NOMO-1 treated with DMSO at 0.1 percent for 48 hours (cell line): Measurements from ENCODE around the gene MAF.

ENCODE experiments used
- DNase-seq: peaks from one replicate; lab custom pipeline; 2025; ENCODE audit not compliant: unreplicated experiment; lab: John Stamatoyannopoulos, UW

The MAF gene

DNA sequence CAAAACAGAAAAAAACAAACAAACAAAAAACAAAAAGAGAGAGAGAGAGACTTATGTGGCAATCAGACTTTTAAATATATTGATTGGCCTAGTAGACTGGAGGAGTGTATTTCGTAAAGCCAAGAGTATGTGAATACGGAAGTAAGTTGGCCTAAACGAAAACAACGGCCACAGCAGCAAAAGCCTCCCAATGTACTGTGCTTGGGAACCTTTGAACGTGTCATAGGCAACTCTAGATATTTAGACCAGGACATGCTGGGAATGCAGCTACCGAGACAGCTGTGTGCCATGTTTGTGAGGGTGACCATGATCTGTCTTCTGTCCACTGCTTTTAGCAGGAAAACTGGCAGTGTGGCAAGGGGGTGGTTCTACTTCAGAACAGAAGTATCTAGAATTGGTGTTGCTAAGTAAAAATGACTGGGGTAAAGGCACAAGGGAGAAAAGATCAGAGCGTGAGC, 7.4 kb downstream of the MAF start:
- DNase-seq = peak; percentile 85

DNA sequence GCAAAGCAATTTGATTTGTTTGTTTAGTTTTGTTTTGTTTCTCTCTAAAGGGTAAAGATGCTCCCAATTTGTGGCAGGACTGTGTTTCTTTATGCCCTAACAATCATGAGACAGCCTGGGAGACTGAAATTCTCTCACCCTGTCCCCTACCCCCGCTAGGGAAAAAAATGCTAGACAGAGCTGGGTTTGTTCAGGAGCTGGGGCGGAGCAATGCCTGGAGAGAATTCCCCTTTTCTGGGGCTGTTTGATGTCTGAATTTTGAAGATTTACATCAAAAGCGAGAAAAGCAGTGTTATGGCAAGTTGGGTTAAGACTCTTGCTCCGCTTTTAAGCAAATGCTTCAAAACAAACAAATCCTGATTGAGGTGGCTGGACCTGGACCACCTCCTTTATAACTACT, 8.4 kb downstream of the MAF start:
- no peak for DNase-seq

DNA sequence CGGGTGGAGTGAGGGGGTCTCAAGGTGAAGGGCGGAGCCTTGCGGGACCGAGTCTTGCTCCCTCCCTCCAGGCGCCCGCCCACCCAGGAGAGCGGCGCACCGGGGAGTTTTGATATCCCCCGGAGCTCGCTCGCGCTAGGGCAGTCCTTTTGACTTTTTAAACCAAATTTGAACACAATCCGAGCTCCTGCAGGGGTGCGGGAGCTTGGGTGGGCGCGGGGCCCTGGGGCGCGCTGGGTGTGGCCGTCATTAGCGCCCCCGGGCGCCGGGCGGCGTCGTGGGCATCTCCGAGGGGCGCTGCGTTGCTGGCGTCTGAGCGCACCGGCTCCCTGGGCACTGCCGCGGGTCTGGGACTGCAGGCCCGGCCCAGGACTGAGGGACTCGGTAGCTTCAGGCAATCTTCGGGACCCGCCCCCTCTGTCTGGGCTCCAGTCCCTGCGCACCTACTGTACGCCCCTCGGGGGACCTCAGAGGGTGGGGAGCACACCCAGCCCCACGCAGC, 10.9 kb downstream of the MAF start:
- no peak for DNase-seq

- no peak for DNase-seq
Observed at GRCh38 chr16:79587897-79588296, 12.6 kb downstream of the MAF start.

DNA sequence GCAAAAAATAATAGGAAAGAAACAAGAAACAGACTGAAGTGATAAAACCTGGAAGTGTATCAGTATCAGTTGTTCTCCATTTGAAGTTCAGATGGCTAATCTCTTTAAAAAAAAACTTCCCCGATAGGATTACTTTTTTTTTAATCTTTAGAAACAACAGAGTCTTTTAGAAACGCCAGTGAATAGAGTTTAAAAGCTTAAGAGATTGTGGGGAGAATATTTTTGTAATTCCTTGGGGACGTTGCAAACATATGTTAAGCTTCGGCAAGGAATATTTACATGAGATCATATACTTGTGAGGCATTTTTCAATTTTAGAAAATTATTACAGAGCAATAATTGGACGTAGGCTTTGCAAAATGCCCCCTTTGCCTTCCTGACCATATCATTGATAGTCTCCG, 13.2 kb downstream of the MAF start:
- no peak for DNase-seq

DNA sequence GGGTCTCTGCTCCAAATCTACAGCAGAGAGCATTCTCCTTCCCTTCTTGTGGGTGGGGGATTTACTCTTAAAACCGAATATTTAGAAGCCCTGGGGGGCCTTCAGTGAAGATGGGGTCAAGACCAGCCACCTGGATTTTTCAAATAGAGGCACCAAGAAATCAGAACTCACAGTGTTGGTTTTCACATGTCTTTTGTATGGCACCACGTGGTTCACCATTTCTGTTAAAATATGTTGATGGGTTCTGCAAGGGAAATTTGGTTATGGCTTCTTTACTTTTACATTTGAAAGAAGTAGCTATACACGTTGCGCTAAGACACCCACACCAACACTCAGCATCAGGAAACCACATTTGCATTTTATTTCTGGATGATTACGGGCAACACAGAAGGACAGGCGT, 17.7 kb downstream of the MAF start:
- DNase-seq = no peak

DNA sequence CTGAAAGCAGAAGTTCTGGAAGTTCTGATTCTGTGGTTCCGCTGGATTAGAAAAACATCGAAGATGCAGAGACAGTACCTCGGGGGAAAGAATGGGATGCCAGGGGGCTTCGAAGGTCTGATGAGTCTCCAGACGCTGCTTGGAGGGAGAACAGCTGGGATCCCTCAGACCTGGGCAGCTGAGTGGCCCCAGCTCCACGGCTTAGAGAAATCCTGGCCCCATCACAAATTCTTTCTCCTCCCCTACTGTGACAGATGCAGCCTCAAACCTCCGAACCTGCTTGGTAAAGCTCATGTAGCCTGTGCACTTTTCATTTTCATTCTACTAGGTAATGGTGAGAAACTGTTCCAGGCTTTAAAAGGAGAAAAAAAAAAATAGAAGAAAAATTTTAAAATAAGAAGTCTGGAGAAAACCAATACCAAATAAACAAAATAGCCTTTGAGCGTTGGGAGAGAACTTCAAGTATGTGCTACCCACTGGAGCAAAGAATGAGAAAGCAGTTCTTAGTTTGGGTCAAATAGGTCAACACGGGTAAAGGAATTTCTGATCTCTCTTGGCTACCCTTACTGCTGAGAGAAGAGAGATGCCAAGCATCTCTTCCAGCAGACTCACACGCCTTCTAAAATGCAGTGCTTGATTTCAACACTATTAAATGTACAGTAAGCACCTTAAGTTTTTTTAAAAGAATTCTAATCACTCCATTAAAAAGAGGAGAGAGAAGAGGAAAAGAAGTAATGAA, 19.9 kb downstream of the MAF start:
- DNase-seq = no peak

DNA sequence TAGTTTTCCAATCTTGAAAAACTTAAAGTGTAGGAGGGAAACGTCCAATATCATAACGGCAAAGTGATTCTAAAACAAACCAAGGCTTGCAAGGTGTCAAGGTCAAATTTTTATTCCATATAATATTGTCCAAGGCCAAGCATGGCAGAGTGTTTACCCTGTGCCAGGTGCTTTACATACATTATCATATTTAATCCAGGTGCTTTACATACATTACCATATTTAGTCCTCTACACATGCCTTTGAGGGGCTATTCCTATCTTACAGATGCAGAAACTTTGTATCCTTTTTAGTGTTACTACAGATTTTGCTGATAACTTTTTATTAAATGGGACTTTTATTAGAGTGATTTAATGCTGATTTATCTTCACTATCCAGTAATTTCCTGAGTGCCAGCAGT, 23.9 kb downstream of the MAF start:
- no peak for DNase-seq

DNA sequence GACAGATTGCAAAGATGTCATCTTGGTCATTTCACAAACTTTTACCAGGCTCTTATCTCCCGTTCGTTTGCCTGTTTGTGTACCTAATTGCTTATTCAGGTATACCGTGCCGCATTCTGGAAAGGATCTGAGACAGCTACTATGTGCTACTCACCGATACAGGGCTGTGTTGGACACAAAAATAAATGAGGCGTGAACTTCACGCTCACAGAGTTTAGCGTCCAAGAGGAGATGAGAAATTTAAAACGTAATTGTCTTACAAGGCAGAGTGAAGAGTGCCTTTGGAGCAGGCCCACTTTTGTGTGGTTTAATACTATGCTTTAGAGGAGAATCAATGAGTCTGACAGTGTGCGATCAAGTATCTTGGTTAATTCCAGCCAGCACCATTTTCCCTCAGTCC, 26.7 kb downstream of the MAF start:
- DNase-seq = no peak

GRCh38 chr16:79573071-79573470, 27.5 kb downstream of the MAF start:
- DNase-seq = no peak

- no peak for DNase-seq
Observed at GRCh38 chr16:79571903-79572535, 28.5 kb downstream of the MAF start.

DNA sequence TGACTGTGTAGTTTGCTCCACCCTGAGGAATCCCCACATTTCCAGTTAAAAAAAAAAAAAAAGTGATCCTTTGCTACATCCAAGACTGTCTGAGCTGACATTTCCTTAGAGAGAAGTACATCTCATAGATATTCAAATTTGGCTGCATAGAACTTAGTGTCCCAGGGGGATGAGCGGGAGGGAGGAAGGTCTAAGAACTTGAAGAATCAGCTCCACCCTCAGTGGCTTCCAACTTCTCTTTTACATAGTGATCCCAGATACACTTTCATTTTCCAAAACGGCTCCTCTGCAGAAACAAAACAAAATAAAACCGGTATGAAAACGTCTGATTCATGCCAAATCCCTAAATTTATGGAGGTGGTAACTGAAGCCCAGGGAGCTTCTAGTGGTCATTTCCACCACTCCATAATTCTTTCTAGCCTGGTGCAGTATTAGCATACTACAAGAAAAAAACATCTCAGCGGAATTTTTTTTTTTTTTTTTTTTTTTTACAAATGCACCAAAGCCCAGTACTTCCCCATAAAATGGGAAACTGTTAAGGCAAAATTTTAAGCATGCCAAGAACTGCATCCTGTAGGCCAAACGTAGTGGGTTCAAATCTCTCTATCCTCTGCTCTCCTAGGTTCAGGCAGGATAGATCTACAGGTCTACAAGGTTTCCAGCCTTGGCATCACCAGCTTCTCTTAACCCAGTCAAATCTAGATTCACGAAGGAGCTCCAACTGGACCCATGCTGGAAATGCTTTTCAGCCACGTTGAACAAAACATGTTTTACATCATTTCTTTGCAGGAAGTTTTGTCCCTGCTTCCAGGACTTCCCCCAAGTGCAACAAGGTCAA, 29.3 kb downstream of the MAF start:
- no peak for DNase-seq

GRCh38 chr16:79564671-79565107, 35.8 kb downstream of the MAF start:
- no peak for DNase-seq

DNA sequence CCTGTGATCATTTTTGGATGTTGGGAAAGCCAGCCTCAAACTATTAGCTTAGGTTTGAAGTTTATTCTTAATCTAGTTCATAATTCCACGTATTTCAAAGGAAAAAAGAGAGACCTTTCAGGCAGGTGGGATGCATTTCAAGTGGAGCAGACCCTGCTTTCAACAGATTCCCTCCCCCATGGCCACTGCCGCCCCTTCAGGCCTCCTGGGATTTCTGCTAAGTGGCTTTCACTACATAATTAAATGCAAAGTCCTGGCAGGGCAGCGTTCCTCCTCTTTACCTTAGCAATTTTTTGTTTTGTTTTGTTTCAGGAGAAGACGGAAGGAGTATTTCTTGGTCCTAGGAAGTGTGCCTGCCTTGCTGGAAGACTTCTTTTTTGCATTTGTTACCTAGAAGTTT, 36.6 kb downstream of the MAF start:
- no peak for DNase-seq

DNA sequence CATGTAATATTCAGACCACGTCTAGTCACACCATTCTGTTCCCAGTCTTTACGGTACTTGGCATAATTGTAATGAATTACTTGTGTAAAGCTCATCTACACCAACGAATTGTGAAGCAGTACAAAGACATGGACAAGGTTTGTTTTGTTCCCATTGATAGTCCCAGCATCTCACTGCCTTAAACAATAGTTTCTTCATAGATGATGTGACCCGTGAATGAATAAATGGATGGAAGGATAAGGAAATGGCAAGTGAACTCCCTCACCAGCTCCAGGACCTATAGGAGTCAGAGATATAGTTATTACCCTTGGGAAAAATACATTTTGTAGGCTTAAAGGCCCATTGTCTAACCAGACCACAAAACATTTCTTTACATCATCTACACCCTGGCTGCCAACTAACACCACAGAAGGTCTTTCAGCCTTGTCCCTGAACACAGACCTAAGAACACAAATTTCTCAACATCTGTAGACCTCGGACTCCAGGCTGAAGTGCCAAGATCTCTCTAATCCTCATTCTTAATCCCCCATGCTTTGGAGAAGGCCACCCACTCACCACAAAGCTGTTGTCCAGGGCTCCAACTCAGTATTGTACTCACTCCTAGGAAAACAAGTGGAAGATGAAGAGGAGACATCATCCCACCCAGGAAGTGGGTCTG, 38.2 kb downstream of the MAF start:
- no peak for DNase-seq

DNA sequence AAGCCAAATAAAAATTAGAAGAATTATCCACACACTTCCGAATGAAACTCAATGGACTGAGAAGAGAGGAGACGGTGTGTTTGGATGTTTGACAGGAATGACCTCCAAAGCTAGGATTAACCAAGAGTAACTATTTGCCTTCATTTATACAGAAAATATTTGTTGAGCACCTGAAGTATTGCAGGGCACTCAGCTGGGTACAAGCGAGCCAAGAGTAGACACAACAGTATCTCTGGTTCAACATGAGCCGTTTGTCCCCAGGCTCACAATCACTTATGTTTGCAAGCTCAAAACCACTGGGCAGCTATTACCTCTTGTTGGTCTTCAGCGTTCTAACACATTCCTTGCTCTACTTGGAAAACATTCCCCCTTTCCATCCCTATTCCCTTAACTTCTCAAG, 38.8 kb downstream of the MAF start:
- no peak for DNase-seq

- DNase-seq = no peak
Observed at GRCh38 chr16:79560923-79561322, 39.6 kb downstream of the MAF start.

GRCh38 chr16:79560318-79560717, 40.2 kb downstream of the MAF start:
- DNase-seq = no peak

DNA sequence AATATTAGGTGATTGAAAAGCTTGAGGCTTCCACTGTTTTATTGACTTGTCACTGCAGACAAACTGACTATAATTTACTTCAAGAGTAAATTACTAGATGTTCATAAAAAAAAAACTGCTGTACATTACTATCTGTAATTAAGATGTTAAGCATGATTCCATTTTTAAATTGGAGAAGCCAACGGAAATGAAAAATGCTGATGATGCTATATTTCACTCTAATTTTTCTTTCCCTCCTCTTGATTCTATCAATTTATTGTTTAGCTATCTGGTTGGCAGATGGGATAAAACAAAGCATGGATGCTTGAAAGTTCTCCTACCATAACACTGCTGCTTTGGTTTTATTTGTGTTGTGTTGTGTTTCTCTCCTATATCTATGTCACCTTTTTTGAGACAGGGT, 41.0 kb downstream of the MAF start:
- DNase-seq = no peak

- DNase-seq = no peak
Observed at GRCh38 chr16:79557421-79557820, 43.1 kb downstream of the MAF start.

- DNase-seq = no peak
Observed at GRCh38 chr16:79554912-79555311, 45.6 kb downstream of the MAF start.
